Umbilical cord (tissue), 2 donors: ENCODE results near the gene LSAMP. TPM values are rescaled to one million over a fixed set of nuclear protein-coding genes. Genes with fewer than 3 reads are reported as not detected.
"Not testable (repeated sequence)": the region's sequence is repeated elsewhere in the genome, so short reads cannot be mapped to it uniquely, and the experiment has no call there.

Experiments
- DNase-seq: peaks from one replicate; pipeline ENCODE4 v3.0.0-alpha.2; 2015; ENCODE audit warnings: low spot score
- total RNA-seq: library from RNA; depleted of rRNA; stranded (reverse); fragments of >200 nt; gene quantifications from one replicate; pipeline ENCODE4 v1.2.3, GENCODE V29; 2014; ENCODE audit warnings: low replicate concordance; ENCODE audit not compliant: insufficient read depth

LSAMP gene
- total RNA-seq, 1 donor from 2014 or later: 20.5 TPM

DNA sequence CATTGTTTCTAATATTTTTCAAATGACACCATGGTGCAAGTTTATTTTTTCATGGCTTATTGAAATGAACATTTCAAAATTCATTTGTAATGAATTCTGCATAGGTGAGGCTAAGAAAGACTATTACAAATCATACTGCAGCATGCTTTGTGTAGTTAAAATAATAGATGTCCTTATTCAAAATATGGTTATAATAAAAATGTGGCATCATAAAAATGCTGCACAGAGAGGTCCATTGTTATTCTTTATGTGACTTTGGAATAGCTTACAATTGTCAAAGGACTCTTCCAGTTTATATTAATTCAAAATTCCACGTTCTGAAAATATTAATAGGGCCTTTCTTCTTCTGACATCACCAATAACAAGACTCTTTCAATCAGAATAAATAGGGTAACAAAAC lies 599.3 kb downstream of the LSAMP start:
- DNase-seq: no peak

DNA sequence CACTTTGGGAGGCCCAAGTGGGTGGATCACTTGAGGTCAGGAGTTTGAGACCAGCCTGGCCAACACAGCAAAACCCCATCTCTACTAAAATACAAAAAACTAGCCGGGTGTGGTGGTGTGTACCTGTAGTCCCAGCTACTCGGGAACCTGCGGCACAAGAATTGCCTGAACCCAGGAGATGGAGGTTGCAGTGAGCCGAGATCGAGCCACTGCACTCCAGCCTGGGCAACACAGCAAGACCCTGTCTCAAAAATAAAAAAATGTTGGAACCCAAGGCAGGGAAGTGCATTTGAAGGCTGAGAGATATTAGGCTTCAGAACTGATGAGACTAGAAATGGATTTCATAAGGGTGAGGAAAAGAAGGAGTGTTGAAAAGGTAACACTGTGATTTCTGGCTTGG lies 600.6 kb downstream of the LSAMP start:
- DNase-seq: not testable (repeated sequence)

GRCh38 chr3:115843206-115843605 lies 602.1 kb downstream of the LSAMP start:
- DNase-seq: no peak

DNA sequence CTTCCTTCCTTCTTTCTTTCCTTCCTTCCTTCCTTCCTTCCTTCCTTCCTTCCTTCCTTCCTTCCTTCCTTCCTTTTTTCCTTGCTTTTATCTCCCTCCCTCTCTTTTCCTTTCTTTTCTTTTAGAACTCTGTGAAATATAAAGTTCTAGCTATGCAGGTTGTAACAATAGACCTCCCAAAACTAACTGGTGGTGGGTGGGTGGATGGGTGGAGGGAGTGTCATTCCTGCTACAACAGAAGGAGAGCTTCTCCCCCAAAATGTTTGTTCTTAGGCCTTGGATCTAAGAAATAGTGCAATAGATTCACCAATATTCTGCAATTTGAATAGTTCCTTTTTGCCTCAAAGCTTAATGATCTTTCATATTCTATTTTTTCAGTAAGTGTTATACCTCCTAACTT lies 606.0 kb downstream of the LSAMP start:
- no peak for DNase-seq

DNA sequence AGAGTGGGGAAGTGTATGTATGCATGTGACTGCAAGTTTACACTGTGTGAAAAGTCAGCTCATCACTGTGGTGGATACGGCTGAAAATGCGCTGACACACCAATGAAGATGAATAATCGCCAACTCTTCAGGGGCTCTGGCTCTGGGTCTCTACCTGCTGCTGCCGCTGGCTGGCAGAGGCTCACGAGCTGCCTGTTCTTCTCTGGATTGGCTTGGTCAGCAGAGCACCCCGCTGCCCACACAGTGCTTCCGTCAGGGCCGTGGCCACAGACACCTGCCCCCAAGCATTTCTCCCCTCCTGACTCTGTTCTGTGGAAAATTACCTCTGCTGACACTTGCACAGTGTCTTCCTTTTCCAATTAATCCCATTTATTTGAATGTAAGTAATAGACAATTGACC lies 606.5 kb downstream of the LSAMP start:
- no peak for DNase-seq

DNA sequence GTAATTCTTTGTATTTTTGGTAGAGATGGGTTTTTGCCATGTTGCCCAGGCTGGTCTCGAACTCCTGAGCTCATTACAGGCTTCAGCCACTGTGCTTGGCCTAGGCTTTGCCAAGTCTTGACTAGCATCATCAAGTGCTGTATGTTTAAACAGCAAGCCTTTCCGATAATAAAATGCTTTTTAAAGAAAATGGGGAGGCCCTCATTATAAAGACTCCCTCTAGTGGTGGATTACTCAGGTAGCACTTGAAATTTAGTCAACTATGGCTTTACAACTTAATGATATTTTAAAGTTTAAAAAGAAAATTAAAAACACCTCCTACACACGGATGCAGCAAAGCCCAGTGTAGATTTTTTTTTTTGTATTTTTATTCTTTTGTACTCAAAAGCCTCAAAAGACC lies 608.3 kb downstream of the LSAMP start:
- DNase-seq: no peak

DNA sequence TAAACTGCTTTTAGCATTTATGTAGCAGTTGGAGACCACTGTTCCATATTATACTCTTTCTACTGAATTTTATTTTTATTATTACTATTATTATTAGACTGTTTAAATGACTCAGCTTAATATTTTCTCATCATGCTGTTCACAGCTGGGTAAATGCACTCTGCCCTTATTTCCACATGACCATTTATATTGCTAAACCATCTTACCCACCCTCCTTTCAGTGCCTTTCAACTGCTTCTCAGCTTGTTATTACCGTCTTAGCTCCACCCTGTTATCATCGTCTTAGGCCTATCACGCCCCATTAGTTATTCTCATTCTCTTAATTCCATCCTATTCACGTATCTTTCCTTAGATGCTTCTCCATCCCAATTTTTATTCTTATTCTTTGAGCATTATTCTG lies 609.3 kb downstream of the LSAMP start:
- DNase-seq: no peak

DNA sequence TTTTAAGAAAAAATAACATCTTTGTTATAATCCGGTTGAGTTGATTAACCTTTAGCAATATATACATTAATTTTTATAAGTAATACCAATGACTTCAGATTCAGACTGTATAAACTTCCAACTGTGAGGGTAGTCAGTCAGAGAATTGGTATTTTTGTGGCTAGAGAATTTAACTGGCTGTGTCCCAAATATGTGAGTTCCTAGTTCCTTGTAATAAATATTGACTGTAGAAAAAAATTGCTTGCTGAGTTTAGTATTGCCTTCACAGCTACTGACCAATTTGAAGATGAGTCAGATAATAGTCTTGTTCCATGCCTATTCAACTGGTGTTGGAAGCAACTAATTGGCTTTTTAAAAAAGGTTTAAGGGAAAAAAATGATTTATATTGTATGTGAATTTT lies 611.2 kb downstream of the LSAMP start:
- DNase-seq: no peak

DNA sequence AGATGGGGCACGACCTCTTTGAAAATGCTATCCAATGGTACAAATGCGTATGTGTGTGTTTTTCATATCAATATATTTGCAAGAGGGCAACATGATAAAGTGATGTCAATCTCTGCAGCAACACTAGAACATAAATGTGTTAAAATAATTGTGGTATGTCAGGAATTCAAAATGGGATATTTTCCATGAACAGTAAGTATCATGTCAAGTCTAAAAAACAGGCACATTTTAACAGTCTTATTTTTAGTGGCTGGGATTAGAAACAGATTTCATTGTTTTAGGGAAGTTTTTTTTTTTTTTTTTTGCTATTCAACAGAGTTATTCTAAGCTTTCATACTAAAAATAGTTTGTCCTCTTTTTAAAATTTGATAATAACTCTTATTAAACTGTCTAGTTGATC lies 612.2 kb downstream of the LSAMP start:
- peak; percentile 15 for DNase-seq

- no peak for DNase-seq
These were observed 613.0 kb downstream of the LSAMP start for GRCh38 chr3:115832265-115832664.

DNA sequence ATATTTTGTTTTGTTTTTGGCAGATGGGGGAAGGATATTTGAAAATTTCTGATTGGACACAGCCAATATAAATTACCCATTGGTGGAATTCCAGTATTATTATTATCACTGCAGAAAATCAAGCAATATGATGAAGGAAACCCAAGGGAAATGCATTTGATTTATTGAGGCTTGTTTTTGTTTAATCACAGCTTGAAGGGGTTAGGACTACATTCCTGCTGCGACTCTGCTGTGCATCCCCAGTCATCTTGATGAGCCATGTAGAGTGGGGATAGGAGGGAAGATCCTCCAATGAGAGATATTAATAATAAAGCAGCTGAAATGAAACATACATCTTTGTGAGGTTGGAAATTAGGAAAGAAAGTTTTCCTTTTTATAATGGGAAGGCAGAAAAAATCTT lies 613.4 kb downstream of the LSAMP start:
- DNase-seq: no peak

GRCh38 chr3:115830764-115831395 lies 614.4 kb downstream of the LSAMP start:
- no peak for DNase-seq

DNA sequence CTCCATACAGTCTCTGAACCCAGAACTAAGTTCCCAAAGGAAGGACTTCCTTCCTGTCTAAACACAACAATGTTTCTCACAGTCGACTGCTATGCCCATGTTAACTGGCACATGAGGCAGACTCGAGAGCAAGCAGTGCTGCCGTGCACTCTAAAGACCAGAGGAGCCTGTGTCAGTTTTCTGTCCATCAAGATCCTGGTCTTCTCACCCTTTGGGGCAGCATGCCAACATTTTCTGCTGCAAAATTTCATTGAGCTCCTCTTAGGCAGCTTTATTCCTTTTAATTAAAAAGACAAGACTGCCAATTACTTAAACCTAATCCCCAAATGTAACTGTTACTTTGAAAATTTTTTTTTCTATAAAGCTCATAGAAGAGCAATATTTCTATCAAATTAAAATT lies 616.9 kb downstream of the LSAMP start:
- DNase-seq: no peak

DNA sequence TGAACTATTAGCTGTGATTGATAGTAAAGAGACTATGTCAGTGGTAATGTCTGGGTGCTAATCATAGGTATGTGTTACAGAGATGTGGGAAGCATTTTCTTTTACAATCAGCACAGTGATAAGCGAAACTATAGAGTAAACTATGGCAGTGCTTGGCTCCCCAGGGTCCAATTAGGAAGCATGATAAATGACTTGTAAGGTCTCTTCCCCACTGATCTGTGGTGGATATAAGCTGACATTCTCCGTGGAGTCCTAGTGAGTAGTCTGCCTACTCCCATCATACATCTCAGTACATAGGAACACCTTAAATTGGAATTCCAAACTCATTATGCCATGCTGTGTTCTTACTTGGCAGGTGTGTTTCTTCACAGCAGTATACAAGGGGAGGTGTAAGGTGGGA lies 617.8 kb downstream of the LSAMP start:
- DNase-seq: no peak

- DNase-seq: peak; percentile 51
These were observed 620.2 kb downstream of the LSAMP start for GRCh38 chr3:115825046-115825445.

DNA sequence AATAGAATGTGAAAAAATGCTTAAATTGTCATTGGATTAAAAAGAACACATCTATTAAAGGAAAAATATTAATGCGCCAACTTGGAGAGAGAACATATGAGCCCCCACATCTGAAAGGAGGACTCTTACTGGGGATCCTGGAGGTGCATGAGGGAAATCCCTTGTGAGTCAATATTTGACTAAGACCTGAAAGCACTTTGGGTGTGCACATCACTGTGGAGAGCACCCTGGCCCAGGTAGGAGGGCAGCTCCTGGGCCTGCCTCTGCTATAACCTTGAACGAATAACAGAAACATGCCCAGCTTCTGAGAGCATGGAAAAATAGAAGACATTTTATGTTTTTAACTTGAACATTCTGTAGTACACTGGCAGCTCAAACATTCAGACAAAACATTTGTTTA lies 622.2 kb downstream of the LSAMP start:
- DNase-seq: no peak

DNA sequence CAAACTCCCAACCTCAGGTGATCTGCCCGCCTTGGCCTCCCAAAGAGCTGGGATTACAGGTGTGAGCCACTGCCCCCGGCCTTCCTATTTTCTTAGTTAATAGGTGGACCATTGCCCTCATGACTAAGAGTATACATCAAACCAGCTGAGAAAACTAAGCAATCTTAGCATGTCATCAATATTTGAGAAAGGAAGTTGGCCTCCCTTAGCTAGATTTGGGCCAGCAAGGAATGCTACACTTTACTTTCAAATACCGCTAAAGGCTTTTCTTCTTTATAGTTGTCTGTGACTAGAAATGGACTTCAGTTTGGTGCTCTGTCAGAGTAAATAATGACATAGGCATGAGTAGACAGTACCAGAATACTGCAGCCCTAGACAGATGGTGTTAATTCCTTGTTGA lies 622.7 kb downstream of the LSAMP start:
- DNase-seq: no peak

DNA sequence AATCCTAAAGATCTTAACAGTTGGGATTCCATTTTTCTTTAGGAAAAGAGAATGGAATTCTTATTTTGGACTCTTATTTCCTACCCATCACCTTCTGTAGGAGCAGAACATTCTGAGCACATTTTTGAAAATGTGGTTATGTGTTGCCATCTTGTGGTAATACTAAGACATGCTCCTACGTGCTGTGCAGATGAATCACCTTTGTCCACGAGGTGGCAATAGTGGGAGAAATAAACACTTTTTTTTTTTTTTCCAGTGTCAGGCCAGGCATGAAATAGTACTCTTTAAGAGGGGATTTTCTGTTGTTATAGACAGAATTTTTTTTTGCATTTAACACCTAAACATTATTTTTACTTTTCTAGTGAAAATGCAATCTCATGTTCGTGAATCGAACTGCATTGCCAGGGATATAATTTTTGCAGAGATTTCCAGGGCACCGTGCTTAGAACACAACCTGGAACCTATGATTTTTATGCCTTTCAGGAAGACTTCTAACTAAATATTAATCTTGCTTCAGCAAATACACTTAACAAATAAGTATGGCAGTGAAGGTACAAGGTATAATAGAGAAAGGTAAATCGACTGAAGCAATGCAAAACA lies 625.4 kb downstream of the LSAMP start:
- peak; percentile 88 for DNase-seq

DNA sequence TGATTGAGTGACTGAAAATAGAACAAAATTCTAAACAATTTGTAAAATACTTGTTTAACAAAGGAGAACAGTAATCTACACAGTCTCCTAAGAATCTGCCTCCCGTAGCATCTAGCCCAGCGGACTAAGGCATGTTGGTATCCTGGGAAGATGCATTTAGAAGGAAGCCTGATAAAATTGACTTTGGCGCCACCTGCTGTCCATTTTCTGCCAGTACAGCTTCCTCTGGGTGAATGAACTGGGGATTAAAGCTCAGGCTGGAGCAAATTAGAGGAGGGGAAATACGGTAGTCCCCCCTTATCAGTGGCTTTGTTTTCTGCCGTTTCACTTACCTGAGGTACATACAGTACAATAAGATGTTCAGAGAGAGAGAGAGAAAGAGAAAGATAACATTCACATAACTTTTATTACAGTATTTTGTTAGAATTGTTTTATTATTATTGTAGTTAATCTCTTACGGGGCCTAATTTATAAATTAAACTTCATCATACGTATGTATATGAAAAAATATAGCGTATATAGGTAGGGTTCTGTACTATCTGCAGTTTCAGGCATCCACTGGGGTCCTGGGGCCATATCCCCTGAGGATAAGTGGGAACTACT lies 630.4 kb downstream of the LSAMP start:
- peak; percentile 79 for DNase-seq

GRCh38 chr3:115814006-115814405 lies 631.3 kb downstream of the LSAMP start:
- no peak for DNase-seq

GRCh38 chr3:115808816-115809215 lies 636.5 kb downstream of the LSAMP start:
- peak; percentile 84 for DNase-seq

- no peak for DNase-seq
These were observed 637.0 kb downstream of the LSAMP start for GRCh38 chr3:115808244-115808643.

DNA sequence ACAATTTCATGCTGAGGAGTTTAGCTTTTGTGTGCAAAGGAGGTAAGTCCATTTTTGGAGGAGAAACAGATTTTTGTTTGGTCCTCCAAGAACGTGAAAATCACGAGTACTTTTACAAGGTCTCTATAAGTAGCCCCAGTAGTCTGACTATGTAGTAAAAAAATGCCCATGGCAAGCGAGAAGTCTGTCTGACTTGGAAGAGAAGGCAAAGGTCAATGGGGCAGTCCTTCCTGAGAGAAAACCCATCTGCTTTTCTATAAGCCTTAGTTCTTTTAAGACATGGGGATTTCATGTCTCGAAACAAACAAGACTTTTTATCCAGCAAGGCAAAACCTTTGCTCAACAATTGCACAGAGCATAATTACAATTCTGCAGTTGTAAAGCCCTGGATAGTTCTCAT lies 638.8 kb downstream of the LSAMP start:
- no peak for DNase-seq
